HG03342 (cell line): ENCODE data around the gene ELAVL2.

Experiments
- ATAC-seq: cut with Tn5 transposase; IDR thresholded peaks from one replicate; pipeline ENCODE4 v1.9.1; 2021; ENCODE audit warnings: mild to moderate bottlenecking, moderate library complexity; ENCODE audit not compliant: unreplicated experiment

ELAVL2 gene

DNA sequence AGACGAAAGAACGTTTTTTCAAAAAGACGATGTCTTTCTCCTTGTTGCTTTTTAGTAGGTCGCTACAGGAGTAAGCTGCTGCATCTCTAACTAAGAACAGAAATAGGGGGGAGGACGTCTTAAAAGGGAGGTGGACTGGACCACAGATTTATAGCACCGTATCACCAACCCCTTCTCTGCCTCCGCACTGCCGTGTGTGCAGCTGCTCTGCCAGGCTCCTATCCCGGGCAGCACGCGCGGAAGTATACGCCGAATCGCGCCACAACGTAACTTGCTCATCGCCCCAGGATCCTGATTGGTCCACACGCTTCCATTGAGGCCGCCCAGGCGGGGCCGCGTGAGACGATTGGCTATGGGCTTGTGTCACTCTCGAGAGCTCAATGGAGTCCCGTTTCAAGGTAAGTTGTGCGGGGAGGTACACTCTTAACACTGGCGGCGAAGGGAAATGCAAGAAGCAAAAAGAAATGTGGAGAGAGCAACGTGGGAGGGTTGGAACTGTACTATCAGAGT lies at the start of gene ELAVL2:
TSS of gene ELAVL2 (minus strand) at position 121 of the 510 bp plus-strand sequence. CDS start 64,006 bp downstream, outside the sequence.
- no peak for ATAC-seq

DNA sequence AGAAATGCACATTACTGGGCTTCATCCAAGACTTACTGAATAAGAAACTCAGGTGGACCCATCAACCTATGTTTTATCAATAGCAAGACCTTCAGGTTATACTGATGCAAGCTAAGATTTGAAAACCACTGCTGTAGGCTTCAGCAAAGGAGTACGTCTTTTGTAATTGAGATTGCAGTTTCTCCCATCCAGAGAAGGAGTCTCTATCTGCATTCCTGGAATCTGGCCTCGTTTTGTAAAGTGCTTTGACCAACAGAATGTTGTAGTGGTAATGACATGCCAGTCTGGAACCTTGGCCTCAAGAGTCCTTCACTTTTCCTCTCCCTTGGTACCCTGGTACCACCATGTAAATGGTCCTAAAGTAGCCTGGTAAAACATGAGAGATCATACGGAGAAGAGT lies 32.2 kb upstream of the ELAVL2 start:
- ATAC-seq = no peak

GRCh38 chr9:23855873-23856604 lies 30.0 kb upstream of the ELAVL2 start:
- no peak for ATAC-seq

- no peak for ATAC-seq
These were observed 24.9 kb upstream of the ELAVL2 start for GRCh38 chr9:23850690-23851629.

DNA sequence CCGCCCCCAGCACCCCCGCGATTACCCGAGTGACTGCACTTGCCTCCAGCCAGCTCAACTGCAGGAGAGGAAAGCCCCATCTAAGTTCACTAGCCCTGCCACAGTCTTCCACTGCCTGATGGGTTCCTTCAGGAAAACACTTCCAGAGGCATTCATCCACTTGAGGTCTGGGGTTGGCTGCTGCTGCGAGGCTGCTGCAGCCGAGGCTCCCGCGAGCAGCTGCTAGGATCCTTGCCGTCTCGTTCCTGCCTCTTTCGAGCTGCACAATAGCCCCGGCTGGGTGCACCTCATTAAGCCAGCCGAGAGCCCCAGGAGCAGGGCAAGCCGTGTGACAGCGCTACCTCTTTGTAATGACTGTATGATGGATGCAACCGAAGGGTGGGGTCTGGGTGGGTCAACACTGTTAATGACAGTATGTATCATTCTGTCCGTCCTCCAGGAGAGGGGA lies 24.2 kb upstream of the ELAVL2 start:
- ATAC-seq = no peak

GRCh38 chr9:23849379-23850035 lies 23.5 kb upstream of the ELAVL2 start:
- no peak for ATAC-seq

- no peak for ATAC-seq
These were observed 16.6 kb upstream of the ELAVL2 start for GRCh38 chr9:23842565-23843129.

GRCh38 chr9:23841304-23841703 lies 15.3 kb upstream of the ELAVL2 start:
- ATAC-seq = no peak

- no peak for ATAC-seq
These were observed 11.0 kb upstream of the ELAVL2 start for GRCh38 chr9:23837038-23837437.

DNA sequence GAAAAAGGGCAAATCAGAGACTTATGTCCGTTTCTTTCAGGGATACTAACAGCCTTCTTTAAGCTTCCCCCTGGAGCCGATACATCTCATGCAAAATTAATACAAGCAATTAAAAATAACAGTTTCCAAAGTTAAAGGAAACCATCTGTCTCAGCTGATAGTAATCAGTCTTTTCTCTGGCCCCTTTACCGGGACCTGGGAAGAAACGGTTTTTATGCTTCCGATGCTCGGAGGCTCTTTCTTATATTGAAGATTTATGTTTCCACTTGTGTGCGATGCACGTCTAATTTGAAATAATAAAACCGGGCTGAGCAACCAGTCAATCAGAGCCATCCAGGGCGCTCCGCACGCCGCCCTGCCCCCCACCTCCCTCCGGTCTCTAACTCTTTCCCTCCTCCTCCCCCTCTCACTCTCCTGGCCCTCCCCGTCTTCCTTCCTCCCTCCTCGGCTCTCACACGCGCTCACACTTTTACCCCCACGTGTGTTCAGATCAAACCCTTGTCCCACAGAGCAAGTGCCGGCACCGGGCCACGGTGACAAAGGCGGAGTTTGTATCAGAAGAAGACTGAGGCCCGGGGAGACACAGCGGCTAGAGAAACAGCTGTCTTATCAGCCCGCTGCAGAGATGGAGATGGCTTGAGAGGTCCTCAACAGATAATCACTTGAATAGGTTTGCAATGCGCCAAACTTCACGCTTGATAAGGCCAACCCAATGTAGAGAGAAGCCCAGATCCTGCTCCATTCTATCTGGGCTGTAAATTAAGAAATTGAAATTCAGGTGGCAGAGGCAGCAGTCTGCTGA lies 5.1 kb upstream of the ELAVL2 start:
- ATAC-seq = no peak

GRCh38 chr9:23830476-23830805 lies 4.4 kb upstream of the ELAVL2 start:
- no peak for ATAC-seq

DNA sequence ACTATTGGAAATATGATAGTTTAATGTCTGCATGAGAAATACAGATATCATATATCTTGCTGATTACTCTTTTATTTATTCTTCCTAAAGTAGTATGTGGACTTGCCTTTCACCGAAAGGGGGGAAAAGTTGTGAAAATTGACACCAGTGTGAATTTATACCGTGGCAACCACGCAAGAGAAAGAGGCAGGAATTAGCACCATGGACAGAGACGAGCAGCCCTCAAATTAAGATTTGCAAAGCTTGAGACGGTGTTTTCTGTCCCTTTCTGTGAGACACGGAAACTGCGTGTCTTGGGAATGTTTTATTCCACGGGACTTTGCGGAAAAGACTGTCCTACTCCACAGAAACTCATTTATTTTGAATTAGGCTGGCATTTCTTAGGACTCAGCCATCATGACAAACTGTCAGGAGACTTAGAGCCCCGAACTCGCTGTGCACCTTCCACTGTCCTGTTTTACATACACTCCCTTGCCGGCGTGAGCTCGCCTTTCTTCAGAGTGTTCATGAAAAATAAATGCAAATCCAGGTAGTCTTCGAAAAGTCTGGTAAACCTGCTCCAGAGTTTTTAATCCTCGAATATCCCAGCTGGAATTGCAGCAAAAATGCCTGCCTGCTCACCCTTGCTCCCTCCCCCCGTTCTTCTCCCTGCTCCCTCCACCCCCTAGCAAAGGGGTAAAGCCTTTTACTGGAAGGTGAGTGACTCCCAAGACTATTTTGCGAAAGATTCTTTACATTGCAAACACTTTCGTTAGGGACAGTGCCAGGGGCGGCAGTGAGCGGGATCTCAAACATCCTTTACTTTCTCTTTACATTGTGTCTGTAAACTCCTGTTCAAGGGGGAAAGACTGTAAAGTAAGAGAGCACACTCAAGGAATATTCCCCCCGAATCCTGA lies 3.8 kb upstream of the ELAVL2 start:
- no peak for ATAC-seq

GRCh38 chr9:23825700-23826099 lies 340 bp downstream of the ELAVL2 start:
- no peak for ATAC-seq

- ATAC-seq = no peak
These were observed 1.0 kb downstream of the ELAVL2 start for GRCh38 chr9:23824830-23825591.

- ATAC-seq = no peak
These were observed 1.8 kb downstream of the ELAVL2 start for GRCh38 chr9:23823986-23824829.

DNA sequence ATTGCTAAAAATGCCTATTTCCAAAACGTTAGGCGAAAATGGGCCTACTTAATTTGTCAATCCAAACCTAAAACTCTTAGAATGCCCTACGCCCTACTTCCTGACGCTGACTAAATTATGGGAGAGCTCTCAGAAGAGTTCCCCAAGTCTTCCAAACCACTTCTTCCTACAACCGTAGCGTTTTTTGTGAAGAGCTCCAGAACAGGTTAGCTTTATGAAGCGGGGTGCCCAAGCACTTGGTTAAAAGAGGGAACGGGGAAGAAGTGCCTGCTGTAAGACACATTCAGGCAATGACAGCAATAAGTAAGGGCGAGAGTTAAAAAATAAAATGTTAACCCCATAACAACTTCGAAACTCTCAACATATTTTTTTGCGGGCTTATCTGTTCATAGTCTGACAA lies 2.8 kb downstream of the ELAVL2 start:
- no peak for ATAC-seq
